Activated CD4-positive, alpha-beta T cell treated with anti-CD3 and anti-CD28 coated beads, Interleukin-2, amount 50 U/mL, for 16 hours (primary cell): ENCODE data around the gene C22orf42.
"Not testable (repeated sequence)": the region's sequence is repeated elsewhere in the genome, so short reads cannot be mapped to it uniquely, and the experiment has no call there.

Experiments used
- DNase-seq: peaks from one replicate; pipeline ENCODE4 v3.0.0-alpha.2; 2020

C22orf42 gene

GRCh38 chr22:32183625-32184024, 24.5 kb upstream of the C22orf42 start:
- DNase-seq: no peak

DNA sequence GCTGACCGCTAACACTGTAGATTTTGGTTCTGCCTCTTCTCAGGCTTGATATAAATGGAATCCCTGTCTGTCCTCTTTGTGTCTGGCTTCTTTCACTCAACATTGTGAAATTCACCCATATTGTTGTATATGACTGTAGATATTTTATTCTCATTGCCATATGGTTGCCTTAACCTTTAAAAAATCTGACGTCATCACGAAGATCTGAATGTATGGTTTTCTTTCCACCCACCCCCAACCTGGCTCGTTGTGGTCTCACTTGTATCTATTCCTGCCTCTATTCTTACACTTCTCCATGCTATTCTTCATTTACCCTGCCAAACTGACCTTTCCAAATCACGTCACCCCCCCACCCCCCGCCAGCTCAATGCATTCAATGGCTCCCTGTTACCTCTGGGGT, 21.9 kb upstream of the C22orf42 start:
- DNase-seq: no peak

GRCh38 chr22:32177221-32177765, 18.2 kb upstream of the C22orf42 start:
- DNase-seq: no peak

DNA sequence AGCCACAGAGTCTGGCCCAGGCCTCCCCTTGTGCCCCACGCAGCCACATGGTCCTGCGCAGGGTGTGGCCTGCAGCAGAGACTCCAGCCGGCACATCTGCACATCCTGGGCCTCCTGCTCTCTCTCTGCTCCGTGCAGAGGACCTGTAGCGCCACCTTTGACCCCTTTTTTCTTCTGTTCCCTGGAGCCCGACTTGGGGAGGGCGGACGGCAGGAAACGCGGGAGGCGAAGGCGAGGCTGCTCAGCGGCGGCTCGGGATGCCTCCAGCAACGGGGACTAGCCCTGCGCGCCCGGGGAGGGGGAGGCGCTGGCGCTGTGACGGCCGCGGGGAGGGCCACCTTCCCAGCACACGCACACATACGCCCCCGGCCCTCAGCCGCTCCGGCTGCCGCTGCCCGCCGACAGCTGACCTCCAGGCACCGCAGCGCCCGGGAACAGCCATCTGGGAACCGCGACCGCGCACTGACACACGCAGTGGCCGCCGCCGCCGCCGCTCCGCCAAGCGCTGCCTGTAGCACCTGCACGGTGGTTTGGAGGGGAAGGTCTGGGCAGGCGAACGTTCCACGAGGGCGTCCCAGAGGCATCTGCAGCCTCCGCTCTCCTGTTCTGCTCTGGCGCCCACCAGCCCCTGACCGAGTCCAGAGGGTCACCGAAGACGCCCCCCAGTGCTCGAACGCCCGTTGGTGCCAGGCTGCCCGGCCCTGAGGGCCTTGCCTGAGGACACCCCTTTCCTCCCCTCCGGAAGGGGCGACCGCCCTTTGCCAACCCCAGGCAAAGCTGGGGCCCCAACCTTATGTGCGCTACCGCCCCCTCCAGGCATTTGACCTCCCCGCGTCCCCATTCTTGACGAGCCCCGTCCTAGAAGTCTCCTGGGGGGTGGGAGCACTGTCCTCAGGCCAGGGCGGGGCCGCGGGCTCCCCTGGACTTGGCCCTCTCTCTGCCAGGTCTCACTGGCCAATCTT, 16.9 kb upstream of the C22orf42 start:
- no peak for DNase-seq

DNA sequence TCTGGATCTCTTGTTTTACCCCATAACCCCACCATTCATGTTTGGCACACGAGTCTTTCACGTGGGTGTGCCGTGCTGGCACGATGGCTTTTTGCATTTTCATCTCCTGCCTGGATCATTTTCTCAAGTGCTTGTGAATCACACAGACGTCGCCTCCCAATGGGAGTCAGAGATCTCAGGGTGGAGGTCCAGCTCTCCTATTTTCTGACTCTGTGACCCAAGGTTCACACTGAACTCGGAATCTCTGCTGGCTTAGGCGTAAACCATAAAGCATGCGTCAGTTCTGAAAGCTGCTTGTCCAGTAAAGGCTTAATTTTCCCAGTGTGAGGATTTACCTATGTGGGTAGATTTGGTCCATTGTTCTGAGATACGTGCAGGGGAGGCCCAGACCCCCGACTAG, 16.0 kb upstream of the C22orf42 start:
- DNase-seq: no peak

- no peak for DNase-seq
Measured at GRCh38 chr22:32165681-32166080, 6.6 kb upstream of the C22orf42 start.

DNA sequence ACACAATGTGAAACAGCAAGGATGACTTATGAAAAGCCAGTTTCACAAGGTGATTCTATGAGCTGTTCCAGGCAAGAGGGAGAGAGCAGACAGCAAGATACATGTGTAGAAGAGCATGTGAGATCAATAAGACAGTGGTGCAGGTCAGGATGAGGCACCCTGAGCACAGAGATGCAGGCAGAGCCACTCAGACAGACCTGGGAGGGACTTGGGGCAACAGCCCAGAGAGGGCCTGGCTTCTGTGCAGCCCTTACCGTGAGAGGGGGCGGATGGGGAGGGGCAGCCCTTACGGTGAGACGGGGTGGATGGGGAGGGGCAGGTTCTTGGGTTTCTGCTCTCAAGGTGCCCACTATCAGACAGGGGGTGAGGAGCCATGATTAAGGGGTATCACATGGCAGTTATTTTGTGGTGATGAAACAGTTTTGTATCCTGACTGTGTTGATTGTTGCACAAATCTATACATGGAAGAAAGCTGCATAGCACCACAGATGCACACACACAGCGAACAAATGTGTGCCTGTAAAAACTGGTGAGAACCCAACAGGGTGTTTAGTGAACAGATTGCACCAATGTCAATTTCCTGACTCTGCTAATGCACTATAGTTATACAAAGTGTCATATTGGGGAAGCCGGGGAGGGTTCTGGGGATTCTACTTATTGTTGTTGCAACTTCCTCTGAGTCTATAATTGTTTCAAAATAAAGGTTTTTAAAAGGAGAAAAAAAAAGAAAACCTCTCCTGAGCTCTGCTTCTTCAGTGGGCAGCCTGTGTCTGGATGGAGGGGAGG, 5.2 kb upstream of the C22orf42 start:
- DNase-seq: no peak

DNA sequence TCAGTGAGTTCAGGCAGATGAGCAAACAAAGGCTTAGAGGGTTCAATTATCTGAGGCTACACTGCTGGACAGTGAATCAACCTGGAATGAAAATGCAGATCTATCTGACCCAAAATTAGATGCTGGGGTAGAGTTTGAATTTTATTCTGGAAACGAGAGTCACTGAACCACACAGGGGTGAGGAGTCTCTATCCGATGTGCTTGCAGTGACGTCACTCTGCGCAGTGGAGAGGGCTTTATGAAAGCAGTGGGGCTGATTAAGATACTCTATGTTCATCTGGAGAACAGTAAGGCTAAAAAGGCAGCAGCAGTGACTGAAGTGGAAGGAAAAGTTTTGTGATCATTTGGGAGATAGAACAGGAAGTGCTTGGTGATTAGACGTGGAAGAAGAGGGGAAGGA, 1.3 kb upstream of the C22orf42 start:
- not testable (repeated sequence) for DNase-seq

GRCh38 chr22:32157632-32158031, 1.5 kb downstream of the C22orf42 start:
- not testable (repeated sequence) for DNase-seq

DNA sequence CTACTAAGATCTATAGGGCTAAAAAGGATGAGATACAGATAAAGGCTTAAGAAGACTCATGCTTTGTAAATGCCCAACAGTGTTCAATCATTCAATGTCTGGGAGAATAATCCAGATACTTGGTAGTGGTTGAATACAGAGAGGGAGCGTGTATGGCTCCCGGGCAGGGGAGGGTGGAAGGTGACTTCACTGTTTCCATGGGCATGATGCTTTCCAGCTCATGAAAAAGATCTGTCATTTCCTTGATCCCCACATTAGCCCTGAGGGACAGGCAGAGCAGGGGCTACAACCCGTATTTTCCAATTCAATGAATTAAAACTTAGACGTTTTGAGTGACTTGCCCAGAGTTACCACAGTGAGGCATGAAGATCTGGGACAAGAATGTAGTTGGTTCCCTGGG, 4.4 kb downstream of the C22orf42 start:
- DNase-seq: not testable (repeated sequence)

GRCh38 chr22:32151641-32152040, 7.5 kb downstream of the C22orf42 start:
- DNase-seq: not testable (repeated sequence)

GRCh38 chr22:32150647-32151046, 8.5 kb downstream of the C22orf42 start:
- not testable (repeated sequence) for DNase-seq

- DNase-seq: not testable (repeated sequence)
Measured at GRCh38 chr22:32148372-32148771, 10.7 kb downstream of the C22orf42 start.

- DNase-seq: not testable (repeated sequence)
Measured at GRCh38 chr22:32147128-32147527, 12.0 kb downstream of the C22orf42 start.

- DNase-seq: peak; percentile 14
Measured at GRCh38 chr22:32144496-32145274, 14.4 kb downstream of the C22orf42 start.

DNA sequence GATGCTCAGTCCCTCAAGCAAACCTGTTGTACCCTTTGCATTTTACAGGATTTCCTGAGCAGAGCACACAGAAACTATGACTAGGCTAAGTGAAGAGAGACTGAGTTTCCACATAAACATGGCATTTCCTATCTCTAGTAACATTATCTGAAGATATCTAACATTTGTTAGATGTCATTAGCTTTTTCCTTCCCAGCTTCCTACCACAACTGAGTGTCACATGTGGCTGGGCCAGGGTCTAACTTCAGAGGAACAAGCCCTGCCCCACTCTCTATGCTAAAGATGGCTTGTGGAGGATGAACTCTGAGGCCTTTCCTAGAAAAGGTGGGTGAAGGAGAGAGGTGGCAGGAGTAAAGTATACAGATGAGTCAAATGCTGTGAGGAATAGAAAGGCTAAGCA, 16.5 kb downstream of the C22orf42 start:
- peak; percentile 58 for DNase-seq

- DNase-seq: peak; percentile 14
Measured at GRCh38 chr22:32140688-32141087, 18.4 kb downstream of the C22orf42 start.

DNA sequence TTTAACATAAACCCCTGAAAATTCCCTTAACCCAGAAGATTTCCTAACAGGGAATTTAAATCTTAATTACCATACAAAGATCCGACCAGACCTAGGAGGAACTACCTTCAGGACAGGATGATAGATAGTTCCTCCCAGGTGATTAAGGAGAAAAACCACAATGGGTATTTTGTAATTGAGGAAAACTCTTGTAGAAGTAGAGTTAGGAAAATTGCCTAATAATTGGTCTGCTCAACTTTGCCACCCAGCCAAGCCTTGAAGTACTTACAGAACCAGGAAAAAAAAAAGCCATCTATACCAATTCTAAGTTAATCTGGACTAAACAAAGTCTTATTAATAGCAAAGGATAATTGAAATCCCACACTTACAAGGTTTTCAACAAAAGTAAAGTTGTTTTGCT, 20.5 kb downstream of the C22orf42 start:
- DNase-seq: not testable (repeated sequence)

- DNase-seq: peak; percentile 83
Measured at GRCh38 chr22:32137731-32138324, 21.3 kb downstream of the C22orf42 start.

GRCh38 chr22:32136881-32137280, 22.2 kb downstream of the C22orf42 start:
- not testable (repeated sequence) for DNase-seq

GRCh38 chr22:32135958-32136357, 23.1 kb downstream of the C22orf42 start:
- not testable (repeated sequence) for DNase-seq

DNA sequence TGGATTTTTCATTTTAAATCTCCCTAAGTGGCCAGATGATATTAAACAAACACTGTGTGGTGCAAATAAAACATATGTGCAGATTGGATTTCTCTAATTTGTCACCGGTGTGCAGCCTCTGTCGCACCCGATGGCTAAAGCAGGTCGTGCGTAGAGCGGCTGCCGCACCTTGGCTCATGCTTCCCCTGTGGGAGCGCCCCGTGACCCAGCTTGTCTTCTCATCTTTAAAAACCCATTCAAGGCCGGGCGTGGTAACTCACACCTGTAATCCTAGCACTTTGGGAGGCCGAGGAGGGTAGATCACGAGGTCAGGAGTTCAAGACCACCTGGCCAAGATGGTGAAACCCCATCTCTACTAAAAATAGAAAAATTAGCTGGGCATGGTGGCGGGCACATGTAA, 24.3 kb downstream of the C22orf42 start:
- not testable (repeated sequence) for DNase-seq
